GM12878 (cell line): ENCODE data around the gene CSTF1. TPM values are rescaled to one million over a fixed set of nuclear protein-coding genes. Genes with fewer than 3 reads are reported as not detected.

ENCODE experiments used
- ATAC-seq: fragments of 200-7000 bp; cut with Tn5 transposase; 3 replicates; pipeline ENCODE4 v1.9.1; 2020; ENCODE audit warnings: mild to moderate bottlenecking, moderate library complexity
- BruUV-seq: library from RNA; stranded (reverse); fragments of 400-500 nt; replicated peaks from 2 replicates; lab custom pipeline; 2021; lab: Mats Ljungman, UMichigan
- CTCF ChIA-PET: fragments of 300-600 bp; sonication (Branson Sonifier 250); formaldehyde crosslinking; extraction: SDS; loops from one replicate; lab custom pipeline; 2021; ENCODE audit warnings: inconsistent platforms; lab: Yijun Ruan, JAX
- POLR2A ChIA-PET: fragments of 350-600 bp; formaldehyde crosslinking; extraction: SDS; loops from one replicate; lab custom pipeline; 2021; ENCODE audit warnings: inconsistent platforms; lab: Charles Lee
- RAD21 ChIA-PET: fragments of 300-600 bp; sonication (Branson Sonifier 250); formaldehyde crosslinking; loops from one replicate; lab custom pipeline; 2023; ENCODE audit warnings: antibody characterized with exemption; ENCODE audit not compliant: unreplicated experiment; lab: Charles Lee
- SMC1A ChIA-PET: fragments of 300-600 bp; sonication (Branson Sonifier 250); formaldehyde crosslinking; loops from one replicate; lab custom pipeline; 2023; ENCODE audit not compliant: unreplicated experiment, uncharacterized antibody; lab: Charles Lee
- DNase-seq: peaks from one replicate; pipeline ENCODE4 v3.0.0-alpha.2; 2011; ENCODE audit warnings: low read depth, low spot score
- FAIRE-seq: peaks from 3 replicates; lab custom pipeline; 2011; peaks lifted over from hg19 to GRCh38; lab: Jason Lieb, UNC
- H2AFZ ChIP-seq: 2 replicates; pipeline ENCODE4 v1.6.0; 2011; ENCODE audit warnings: low read depth, low read length, control low read depth; ENCODE audit not compliant: control insufficient read depth
- H3K27ac ChIP-seq: 2 replicates; pipeline ENCODE4 v1.5.1; 2011; ENCODE audit warnings: control low read depth; ENCODE audit not compliant: control insufficient read depth, insufficient read depth
- H3K27me3 ChIP-seq, 2 experiments: replicated peaks in 1 of 2; 2 replicates each; pipeline versions ENCODE4 v1.6.0 to v1.6.1; 2011; ENCODE audit warnings: low read length in 1 of 2; ENCODE audit not compliant: control insufficient read depth in 2 of 2, insufficient read depth in 2 of 2
- H3K36me3 ChIP-seq, 2 experiments: 2 replicates each; pipeline ENCODE4 v1.5.1; 2011; ENCODE audit warnings: low read length in 1 of 2; ENCODE audit not compliant: control insufficient read depth in 2 of 2, insufficient read depth in 2 of 2
- H3K4me1 ChIP-seq: 2 replicates; pipeline ENCODE4 v1.6.1; 2011; ENCODE audit warnings: mild to moderate bottlenecking, low read length, moderate library complexity, mixed read lengths; ENCODE audit not compliant: control insufficient read depth, insufficient read depth
- H3K4me2 ChIP-seq: 2 replicates; pipeline ENCODE4 v1.6.0; 2011; ENCODE audit warnings: control low read depth; ENCODE audit not compliant: control insufficient read depth, insufficient read depth
- H3K4me3 ChIP-seq: fragments of 200-600 bp; sonication (generic); 2 replicates; pipeline ENCODE4 v1.5.1; 2016
- H3K79me2 ChIP-seq: 2 replicates; pipeline ENCODE4 v1.6.0; 2011; ENCODE audit warnings: low read length; ENCODE audit not compliant: control insufficient read depth, insufficient read depth
- H3K9ac ChIP-seq: 2 replicates; pipeline ENCODE4 v1.8.0; 2011; ENCODE audit warnings: low read length, control low read depth, mixed read lengths; ENCODE audit not compliant: control insufficient read depth, insufficient read depth
- H3K9me3 ChIP-seq: replicated peaks from 3 replicates; pipeline ENCODE4 v1.5.1; 2011; ENCODE audit warnings: mild to moderate bottlenecking, low read length; ENCODE audit not compliant: control insufficient read depth, insufficient read depth
- H4K20me1 ChIP-seq: 2 replicates; pipeline ENCODE4 v1.6.0; 2011; ENCODE audit not compliant: control insufficient read depth, insufficient read depth
- BCL11A ChIP-seq: IDR thresholded peaks from 2 replicates; pipeline ENCODE4 v1.6.1; 2011; ENCODE audit warnings: low read depth, low read length
- CHD1 ChIP-seq: IDR thresholded peaks from 2 replicates; pipeline ENCODE4 v1.6.1; 2012; ENCODE audit warnings: low read depth, low read length, improper control_type of control experiment
- IRF4 ChIP-seq: IDR thresholded peaks from 2 replicates; pipeline ENCODE4 v1.6.1; 2011; ENCODE audit warnings: low read depth, low read length
- JUND ChIP-seq: IDR thresholded peaks from 2 replicates; pipeline ENCODE4 v1.6.1; 2012; ENCODE audit warnings: low read depth, mild to moderate bottlenecking, low read length, improper control_type of control experiment, moderate library complexity
- POU2F2 ChIP-seq: IDR thresholded peaks from 3 replicates; pipeline ENCODE4 v1.6.1; 2011; ENCODE audit warnings: low read depth, mild to moderate bottlenecking, low read length, borderline replicate concordance
- RFX5 ChIP-seq: IDR thresholded peaks from 2 replicates; pipeline ENCODE4 v1.6.1; 2011; ENCODE audit warnings: low read depth, low read length, improper control_type of control experiment
- SIN3A ChIP-seq: IDR thresholded peaks from 2 replicates; pipeline ENCODE4 v1.6.1; 2012; ENCODE audit warnings: low read depth, low read length, improper control_type of control experiment
- TCF7 ChIP-seq: IDR thresholded peaks from 2 replicates; pipeline ENCODE4 v1.6.1; 2014; ENCODE audit warnings: antibody characterized with exemption, borderline replicate concordance
- WGBS: methylation state at CpG from one replicate; pipeline ENCODE4 v1.1.6; 2016; ENCODE audit warnings: low lambda C conversion rate; ENCODE audit not compliant: insufficient replicate concordance, insufficient coverage; ENCODE audit errors: missing lambda C conversion rate; 5-methylcytosine and 5-hydroxymethylcytosine counted together
- in situ Hi-C: fragments of 300-500 bp; cut with MboI; formaldehyde crosslinking; loops from 9 replicates; pipeline ENCODE4 v1.14.3; 2018; ENCODE audit warnings: mixed read lengths
- intact Hi-C: fragments of 100-400 bp; cut with micrococcal nuclease; formaldehyde crosslinking; loops from one replicate; pipeline ENCODE4 v1.14.2; 2022; ENCODE audit not compliant: unreplicated experiment
- polyA plus RNA-seq, 11 experiments: library from polyadenylated mRNA; depleted of rRNA in 4 of 11; unstranded in 6 of 11; stranded (reverse) in 5 of 11; fragments of >200 nt; fragmentation: Nextera tagmentation in 4 of 11; fragmentation: Illumina TruSeq in 1 of 11; extraction: Ambion mirVana in 4 of 11; extraction: Trizol in 1 of 11; gene quantifications; 1 replicate in 1 of 11; 2 replicates in 10 of 11; pipeline versions ENCODE4 v1.2.1 to v1.2.3, GENCODE V29; 2011 to 2016; ENCODE audit warnings: inconsistent platforms in 2 of 11, missing spikeins in 2 of 11, low read depth in 1 of 11
- total RNA-seq, 4 experiments: library from RNA; depleted of rRNA in 3 of 4; stranded (reverse); fragments of >200 nt in 3 of 4; fragmentation: Illumina TruSeq in 1 of 4; extraction: Trizol in 1 of 4; gene quantifications; 2 replicates each; pipeline versions ENCODE4 v1.2.1 to v1.2.3, GENCODE V29; 2013 to 2021
- TF ChIP-seq, protein P1 (sequence below): fragments of 450-650 bp; IDR thresholded peaks from 2 replicates; pipeline ENCODE4 v1.6.1; 2014; ENCODE audit warnings: mild to moderate bottlenecking
- TF ChIP-seq, protein P2 (sequence below): IDR thresholded peaks from 2 replicates; pipeline ENCODE4 v1.6.1; 2012; ENCODE audit warnings: low read depth, low read length, improper control_type of control experiment
- TF ChIP-seq, protein P3 (sequence below): fragments of 450-650 bp; IDR thresholded peaks from 2 replicates; pipeline ENCODE4 v1.6.1; 2017; ENCODE audit warnings: mild to moderate bottlenecking, moderate library complexity
- TF ChIP-seq, protein P4 (sequence below): fragments of 150-350 bp; IDR thresholded peaks from 2 replicates; pipeline ENCODE4 v1.6.1; 2016; ENCODE audit warnings: low read depth, low read length
- TF ChIP-seq, protein P5 (sequence below): IDR thresholded peaks from 2 replicates; pipeline ENCODE4 v1.6.1; 2012; ENCODE audit warnings: low read length, inconsistent platforms

Gene CSTF1
- total and polyA plus RNA-seq, 10 of the 15 experiments (the other 5 are each of a cell fraction or from before 2014, with no cell fraction given): 41.8 to 89.1 (median 50.1) TPM

DNA sequence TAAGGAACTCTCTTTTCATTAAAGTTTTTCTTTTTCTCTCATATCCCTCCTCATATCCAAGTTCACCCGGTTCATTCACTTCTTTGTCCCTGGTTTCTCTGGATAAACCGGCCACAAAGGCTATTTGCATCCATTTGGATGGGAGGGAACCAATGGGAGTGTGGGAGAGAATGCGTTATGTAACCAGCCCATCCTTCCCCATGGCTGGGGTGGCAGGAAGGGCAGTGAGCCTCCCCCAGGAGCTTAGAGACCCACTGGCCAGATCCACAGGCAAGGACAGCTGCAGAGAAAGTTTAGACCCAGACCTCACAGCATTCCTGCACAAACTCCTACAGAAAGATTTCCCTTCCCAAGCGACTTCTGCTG lies 30.4 kb downstream of the CSTF1 start:
- BruUV-seq: no TSS peak

More for the DNA sequence above, 30.4 kb downstream of the CSTF1 start:
- FAIRE-seq: no peak
- in situ Hi-C loops (no loop called here), intact Hi-C loops (no loop called here)
- Histone ChIP-seq H2AFZ (no peak overlapping the region), H3K4me3 (no peak overlapping the region), H3K4me2 (no peak overlapping the region), H3K27ac (no peak overlapping the region), H3K27me3 (no peaks in the 10 kb centered on the region), H4K20me1 (no peaks in the 10 kb centered on the region), H3K36me3 (no peaks in the 10 kb centered on the region), H3K4me1 (peaks cover 4% of the 10 kb centered on the region)
- RAD21 ChIA-PET: interaction anchor here (1.6 kb wide), 1 partner anchor 23 kb away, joined by 3 read pairs; no protein-coding TSS in a partner anchor
- CTCF ChIA-PET: no interaction called here
- POLR2A ChIA-PET: no interaction called here
- DNase-seq: no peak
- TF ChIP-seq, protein P1, sequence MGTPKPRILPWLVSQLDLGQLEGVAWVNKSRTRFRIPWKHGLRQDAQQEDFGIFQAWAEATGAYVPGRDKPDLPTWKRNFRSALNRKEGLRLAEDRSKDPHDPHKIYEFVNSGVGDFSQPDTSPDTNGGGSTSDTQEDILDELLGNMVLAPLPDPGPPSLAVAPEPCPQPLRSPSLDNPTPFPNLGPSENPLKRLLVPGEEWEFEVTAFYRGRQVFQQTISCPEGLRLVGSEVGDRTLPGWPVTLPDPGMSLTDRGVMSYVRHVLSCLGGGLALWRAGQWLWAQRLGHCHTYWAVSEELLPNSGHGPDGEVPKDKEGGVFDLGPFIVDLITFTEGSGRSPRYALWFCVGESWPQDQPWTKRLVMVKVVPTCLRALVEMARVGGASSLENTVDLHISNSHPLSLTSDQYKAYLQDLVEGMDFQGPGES: no peak
- TF ChIP-seq TCF7: no peak
- no peak for TF ChIP-seq JUND
- TF ChIP-seq, protein P2, sequence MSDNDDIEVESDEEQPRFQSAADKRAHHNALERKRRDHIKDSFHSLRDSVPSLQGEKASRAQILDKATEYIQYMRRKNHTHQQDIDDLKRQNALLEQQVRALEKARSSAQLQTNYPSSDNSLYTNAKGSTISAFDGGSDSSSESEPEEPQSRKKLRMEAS: no peak
- no peak for TF ChIP-seq SIN3A
- no peak for TF ChIP-seq RFX5
- no peak for TF ChIP-seq CHD1
- TF ChIP-seq, protein P3, sequence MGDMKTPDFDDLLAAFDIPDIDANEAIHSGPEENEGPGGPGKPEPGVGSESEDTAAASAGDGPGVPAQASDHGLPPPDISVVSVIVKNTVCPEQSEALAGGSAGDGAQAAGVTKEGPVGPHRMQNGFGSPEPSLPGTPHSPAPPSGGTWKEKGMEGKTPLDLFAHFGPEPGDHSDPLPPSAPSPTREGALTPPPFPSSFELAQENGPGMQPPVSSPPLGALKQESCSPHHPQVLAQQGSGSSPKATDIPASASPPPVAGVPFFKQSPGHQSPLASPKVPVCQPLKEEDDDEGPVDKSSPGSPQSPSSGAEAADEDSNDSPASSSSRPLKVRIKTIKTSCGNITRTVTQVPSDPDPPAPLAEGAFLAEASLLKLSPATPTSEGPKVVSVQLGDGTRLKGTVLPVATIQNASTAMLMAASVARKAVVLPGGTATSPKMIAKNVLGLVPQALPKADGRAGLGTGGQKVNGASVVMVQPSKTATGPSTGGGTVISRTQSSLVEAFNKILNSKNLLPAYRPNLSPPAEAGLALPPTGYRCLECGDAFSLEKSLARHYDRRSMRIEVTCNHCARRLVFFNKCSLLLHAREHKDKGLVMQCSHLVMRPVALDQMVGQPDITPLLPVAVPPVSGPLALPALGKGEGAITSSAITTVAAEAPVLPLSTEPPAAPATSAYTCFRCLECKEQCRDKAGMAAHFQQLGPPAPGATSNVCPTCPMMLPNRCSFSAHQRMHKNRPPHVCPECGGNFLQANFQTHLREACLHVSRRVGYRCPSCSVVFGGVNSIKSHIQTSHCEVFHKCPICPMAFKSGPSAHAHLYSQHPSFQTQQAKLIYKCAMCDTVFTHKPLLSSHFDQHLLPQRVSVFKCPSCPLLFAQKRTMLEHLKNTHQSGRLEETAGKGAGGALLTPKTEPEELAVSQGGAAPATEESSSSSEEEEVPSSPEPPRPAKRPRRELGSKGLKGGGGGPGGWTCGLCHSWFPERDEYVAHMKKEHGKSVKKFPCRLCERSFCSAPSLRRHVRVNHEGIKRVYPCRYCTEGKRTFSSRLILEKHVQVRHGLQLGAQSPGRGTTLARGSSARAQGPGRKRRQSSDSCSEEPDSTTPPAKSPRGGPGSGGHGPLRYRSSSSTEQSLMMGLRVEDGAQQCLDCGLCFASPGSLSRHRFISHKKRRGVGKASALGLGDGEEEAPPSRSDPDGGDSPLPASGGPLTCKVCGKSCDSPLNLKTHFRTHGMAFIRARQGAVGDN: no peak
- TF ChIP-seq POU2F2: no peak
- TF ChIP-seq, protein P4, sequence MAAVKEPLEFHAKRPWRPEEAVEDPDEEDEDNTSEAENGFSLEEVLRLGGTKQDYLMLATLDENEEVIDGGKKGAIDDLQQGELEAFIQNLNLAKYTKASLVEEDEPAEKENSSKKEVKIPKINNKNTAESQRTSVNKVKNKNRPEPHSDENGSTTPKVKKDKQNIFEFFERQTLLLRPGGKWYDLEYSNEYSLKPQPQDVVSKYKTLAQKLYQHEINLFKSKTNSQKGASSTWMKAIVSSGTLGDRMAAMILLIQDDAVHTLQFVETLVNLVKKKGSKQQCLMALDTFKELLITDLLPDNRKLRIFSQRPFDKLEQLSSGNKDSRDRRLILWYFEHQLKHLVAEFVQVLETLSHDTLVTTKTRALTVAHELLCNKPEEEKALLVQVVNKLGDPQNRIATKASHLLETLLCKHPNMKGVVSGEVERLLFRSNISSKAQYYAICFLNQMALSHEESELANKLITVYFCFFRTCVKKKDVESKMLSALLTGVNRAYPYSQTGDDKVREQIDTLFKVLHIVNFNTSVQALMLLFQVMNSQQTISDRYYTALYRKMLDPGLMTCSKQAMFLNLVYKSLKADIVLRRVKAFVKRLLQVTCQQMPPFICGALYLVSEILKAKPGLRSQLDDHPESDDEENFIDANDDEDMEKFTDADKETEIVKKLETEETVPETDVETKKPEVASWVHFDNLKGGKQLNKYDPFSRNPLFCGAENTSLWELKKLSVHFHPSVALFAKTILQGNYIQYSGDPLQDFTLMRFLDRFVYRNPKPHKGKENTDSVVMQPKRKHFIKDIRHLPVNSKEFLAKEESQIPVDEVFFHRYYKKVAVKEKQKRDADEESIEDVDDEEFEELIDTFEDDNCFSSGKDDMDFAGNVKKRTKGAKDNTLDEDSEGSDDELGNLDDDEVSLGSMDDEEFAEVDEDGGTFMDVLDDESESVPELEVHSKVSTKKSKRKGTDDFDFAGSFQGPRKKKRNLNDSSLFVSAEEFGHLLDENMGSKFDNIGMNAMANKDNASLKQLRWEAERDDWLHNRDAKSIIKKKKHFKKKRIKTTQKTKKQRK: no peak
- TF ChIP-seq IRF4: no peak
- TF ChIP-seq, protein P5, sequence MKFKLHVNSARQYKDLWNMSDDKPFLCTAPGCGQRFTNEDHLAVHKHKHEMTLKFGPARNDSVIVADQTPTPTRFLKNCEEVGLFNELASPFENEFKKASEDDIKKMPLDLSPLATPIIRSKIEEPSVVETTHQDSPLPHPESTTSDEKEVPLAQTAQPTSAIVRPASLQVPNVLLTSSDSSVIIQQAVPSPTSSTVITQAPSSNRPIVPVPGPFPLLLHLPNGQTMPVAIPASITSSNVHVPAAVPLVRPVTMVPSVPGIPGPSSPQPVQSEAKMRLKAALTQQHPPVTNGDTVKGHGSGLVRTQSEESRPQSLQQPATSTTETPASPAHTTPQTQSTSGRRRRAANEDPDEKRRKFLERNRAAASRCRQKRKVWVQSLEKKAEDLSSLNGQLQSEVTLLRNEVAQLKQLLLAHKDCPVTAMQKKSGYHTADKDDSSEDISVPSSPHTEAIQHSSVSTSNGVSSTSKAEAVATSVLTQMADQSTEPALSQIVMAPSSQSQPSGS: no peak
- no peak for TF ChIP-seq BCL11A
- TF ChIP-seq, all 136 proteins: peak for 0
- H3K79me2 ChIP-seq: no peaks in the 10 kb centered on the region
- no peak overlapping the region for H3K9ac ChIP-seq
- WGBS: 72% methylated on average over 4 of the region's 4 CpGs
- SMC1A ChIA-PET: interaction anchor here (1.0 to 1.8 kb wide), 5 partner anchors 9 to 40 kb away, joined by 3 to 5 read pairs (median 4); partner anchors contain the start of gene CASS4
- ATAC-seq: no peak
- H3K9me3 ChIP-seq: no peaks in the 10 kb centered on the region
